CD4-positive, alpha-beta T cell treated with Interleukin-17A for 4 hours (primary cell): Measurements from ENCODE around the gene PVALB.

Experiments used
- DNase-seq: peaks from one replicate; pipeline ENCODE4 v3.0.0-alpha.2; 2020; ENCODE audit warnings: mixed read lengths

The PVALB gene

GRCh38 chr22:36811094-36811800 lies 5.6 kb downstream of the PVALB start:
- DNase-seq: no peak

GRCh38 chr22:36809351-36809750 lies 7.5 kb downstream of the PVALB start:
- no peak for DNase-seq

DNA sequence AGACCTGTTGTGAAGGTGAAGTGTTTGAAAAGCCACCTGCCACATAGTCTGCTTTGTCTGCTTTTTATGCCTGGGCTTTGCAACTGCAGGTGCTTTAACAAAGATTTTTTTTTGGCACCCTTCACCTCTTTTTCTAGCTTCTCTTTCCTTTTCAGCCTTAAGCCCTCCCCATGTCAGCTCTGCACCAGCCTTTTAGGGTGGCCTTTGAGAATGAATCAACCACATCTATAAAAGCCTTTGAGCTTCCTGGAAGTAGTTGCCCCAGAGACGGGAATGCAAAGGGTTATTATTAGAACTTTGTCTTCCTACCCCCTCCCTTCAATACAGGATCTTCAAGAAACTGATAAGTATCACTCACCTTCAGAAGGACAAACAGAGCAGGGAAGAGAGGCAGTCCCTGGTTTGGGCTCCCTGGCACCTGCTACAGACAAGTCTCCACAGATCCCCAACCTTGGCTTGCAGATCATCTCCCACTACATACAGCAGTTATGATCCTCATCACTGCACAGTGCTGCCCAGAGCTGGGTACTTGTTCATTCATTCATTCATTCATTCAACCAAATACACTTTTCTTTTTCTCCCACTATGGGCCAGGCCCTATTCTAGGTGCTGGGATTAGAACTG lies 8.0 kb downstream of the PVALB start:
- no peak for DNase-seq

- DNase-seq: no peak
Measured at GRCh38 chr22:36807627-36808026, 9.2 kb downstream of the PVALB start.

DNA sequence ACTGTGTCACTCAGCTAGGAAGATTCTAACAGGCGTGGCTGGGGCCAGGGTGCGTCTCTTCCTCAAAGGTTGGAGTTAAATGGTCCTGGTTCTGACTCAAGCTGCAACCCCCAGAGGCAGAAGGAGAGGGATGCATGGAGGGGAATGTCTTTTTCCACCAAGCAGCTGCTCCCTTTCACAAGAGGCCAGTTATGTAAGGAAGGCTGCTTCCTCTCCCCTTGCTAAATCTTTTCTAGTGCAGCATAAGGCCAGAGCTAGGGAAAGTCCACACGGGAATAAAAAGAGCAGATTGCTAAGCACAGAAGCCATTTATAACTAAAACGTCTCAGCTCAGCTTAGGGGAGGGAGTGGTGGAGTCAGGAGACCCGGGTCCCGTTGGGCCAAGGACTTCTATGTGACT lies 10.0 kb downstream of the PVALB start:
- DNase-seq: no peak

GRCh38 chr22:36803358-36803757 lies 13.5 kb downstream of the PVALB start:
- DNase-seq: no peak

DNA sequence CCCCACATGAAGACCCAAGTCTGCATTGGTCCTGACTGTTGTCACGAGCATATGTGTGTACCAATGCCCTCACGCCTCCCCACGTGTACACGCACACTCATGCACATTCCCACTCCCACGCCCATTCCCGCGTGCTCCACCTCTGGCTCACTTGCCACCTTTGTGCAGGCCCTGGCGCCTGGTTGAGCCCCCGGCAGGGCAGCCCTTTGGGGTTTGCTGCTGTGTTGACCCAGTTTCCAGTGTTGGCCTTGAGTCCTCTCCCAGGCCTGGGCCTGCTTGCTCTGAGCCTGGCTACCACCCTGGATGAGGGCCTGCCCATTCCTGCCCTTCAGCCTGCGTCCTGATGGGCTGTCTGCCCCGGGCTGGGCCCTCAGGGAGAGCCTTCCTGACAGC lies 18.2 kb downstream of the PVALB start:
- DNase-seq: no peak

DNA sequence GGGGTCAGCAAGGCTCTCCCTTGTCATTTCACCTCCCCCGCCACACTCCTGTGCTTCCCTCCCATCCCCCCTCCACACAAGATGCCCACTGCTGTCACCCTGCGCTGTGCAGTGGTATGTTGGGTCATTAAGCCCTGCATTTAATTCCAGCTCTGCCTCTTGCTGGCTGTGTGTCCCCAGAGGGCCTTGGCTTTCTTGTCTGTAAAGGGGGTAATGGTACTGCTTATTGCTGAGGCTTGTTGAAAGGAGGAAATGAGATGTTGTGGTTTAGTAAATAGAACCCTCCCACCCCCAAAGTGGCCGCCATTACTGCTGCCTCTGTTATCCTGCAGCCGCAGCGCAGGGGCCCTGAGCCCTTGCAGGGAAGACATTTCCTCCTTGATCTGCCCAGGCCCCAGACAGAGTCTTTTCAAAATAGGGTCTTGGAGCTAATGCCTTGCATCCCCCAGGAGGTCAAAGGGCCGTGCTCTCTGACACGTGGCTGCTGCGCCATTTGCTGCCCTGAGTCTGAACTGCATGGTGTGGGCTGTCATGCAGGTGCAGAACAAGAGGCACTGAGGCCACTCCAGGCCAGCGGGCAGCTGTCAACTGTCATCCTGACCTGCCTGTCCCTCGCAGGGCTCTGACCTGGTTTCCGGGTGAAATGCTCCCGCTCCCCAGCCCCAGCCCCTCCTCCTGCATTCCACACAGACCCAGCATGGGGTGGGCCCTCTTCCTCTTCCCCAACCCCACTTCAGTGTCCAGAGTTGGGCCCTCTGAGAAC lies 18.7 kb downstream of the PVALB start:
- no peak for DNase-seq

DNA sequence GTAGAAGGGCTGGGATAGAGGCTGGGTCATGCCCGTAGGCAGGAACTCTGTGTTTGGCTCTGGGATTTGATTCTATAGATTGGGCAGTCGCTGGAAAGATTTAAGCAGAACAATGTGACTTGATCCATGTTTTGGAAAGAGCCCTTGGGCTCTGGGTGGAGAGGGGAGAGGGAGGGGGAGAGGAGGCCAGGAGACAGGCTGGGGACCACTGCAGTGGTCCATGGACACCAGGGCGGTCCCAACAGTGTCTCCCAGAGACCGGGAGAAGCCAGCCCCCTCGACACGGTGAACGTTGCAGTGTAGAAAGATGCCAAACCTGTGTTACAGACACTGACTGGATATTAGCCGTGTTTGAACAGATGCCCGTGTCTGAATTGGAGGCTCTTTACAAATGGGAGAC lies 19.5 kb downstream of the PVALB start:
- no peak for DNase-seq

DNA sequence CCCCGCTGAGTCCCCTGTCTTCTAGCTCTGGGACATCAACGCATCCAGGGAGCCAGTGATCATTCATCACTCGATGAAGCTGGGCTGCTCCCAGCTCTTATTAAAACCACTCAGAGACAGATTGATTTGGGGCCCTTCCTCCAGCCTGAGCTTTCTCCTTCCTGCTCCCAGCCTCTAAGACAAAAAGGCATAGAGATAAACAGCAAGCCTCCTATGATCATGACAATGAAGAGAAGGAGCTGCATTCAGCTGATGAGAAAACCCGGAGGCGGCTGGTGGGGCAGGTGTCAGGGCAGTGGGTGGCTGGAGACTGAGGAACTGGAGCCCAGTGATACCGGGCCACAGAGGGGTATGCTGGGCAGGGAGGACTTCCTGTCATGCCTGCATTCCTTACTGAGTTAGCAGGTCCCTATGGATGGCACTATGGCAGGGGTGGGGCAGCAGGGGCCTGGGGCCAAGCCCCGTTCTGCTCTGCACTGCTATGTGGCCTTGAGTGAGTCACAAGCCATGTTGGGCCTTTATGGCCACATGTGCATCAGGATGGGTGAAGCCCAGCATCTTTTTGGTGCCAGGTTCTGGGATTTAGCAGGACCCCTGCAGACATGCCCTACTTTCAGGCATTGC lies 20.2 kb downstream of the PVALB start:
- no peak for DNase-seq

DNA sequence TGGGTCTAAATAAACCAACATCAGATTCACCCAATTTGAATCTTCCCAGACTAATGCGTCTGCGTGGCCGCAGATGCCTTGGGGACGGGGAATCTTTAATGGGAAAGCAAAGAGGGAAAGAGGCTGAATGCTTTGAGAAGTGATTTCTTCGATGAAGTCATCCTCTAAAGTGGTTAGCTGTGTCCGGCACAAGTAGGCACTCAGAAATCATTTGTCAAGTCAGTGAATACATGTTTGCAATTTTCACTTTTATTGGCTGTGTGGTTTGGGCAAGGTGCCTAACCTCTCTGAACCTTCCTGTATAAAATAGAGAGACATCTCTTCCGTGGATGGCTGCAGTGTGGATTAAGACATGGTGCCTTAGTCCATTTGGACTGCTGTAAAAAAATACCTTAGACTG lies 21.2 kb downstream of the PVALB start:
- DNase-seq: no peak

- no peak for DNase-seq
Measured at GRCh38 chr22:36790648-36791047, 26.2 kb downstream of the PVALB start.

DNA sequence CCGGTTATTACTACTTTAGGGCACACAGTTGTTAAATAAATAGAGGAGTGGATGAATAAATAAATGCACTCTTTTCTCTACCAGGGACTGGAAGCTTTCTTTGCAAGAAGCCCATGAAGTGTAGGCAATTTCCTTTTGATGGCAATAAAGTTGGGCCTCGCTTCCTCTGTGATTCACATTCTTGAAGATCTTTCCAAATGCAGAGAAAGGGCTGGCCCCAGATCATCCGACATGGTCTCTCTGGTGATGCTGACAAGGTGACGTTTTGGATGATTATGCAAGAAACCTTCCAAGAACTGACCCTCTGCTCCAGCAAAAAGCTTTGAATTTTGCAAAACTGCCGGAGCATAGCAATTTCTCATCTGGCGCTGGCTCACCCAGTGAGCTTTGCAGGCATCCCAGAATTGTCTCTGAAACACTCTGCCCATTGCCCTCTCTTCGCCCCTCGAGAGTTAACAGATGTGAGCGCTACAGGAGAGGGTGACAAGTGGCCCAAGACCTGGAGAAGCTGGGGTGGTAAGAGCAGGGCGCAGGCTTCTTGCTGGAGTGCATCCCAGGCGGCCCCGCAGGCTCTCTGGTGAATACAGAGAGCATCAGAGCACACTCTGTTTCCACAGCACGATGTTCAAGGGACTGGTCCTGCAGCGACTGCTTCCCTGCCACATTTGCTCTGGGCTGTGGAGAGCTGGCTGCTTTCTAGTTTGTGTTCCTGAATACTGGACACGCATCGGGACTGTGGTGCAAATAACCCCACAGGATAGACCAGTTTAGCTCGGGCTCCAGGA lies 29.4 kb downstream of the PVALB start:
- DNase-seq: no peak

- DNase-seq: no peak
Measured at GRCh38 chr22:36783743-36784142, 33.1 kb downstream of the PVALB start.

DNA sequence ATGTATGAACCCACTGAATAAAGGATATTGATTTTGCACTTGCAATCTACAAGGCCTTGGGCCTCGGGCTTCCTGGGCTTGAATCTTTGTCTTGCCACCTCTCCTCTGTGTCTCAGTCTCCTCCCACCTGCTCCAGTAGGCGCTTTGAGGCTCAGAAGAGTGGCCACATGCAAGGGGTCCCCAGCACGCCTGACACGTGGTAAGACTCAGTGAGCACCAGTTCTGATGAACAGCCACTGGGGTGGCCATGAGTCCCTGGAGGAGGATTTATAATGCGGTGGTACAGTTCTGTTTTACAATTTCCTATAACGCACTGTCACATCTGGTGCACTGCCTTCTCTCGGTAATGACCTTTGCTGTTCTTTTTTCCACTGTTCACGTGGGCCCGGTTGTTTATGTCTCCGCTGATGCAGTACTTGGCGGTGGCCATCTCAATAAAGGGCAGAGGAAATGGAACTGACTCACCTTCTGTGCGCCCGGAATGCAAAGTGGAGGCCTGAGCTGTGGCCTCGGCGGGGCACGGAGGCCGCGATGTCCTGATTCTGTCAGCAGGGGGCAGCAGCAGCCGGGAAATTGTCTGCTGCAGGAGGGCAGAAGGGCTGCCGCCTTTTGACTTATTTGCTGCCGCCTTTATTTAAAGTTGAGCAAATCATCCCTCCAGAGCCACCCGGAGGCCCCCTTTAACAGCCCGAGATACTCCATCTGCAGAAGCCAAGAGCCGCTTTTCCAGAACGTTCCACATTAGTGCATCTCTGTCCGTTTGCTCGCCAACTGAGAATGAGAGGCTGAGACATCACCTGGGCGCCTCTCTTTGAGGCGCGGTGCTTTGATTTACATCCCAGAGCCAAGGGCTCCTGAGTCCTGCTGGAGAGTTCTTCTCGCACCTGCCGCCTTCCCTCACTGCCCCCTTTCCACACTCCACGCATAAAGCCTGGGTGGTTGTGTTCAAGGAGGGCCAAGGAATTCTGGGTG lies 34.9 kb downstream of the PVALB start:
- peak; percentile 93 for DNase-seq

- no peak for DNase-seq
Measured at GRCh38 chr22:36778020-36778419, 38.8 kb downstream of the PVALB start.

DNA sequence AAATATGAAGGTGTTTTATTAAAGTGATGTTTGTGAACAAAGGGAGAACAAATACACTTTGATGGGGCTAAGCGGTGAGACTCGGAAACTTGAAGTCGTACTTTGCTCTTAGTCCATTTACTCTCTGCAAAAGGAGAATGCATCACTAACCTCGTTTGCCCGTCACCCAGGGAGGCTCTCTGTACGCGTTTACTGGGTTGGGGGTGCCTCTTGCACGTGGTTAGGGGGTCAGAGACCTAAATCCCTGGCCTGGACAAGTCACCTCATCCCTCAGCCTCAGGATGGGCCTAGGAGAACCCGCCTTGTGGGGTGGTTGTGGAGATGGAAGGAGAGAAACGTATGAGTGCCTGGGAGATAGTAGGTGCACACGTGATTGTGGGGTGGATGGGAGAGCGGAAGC lies 40.1 kb downstream of the PVALB start:
- no peak for DNase-seq

DNA sequence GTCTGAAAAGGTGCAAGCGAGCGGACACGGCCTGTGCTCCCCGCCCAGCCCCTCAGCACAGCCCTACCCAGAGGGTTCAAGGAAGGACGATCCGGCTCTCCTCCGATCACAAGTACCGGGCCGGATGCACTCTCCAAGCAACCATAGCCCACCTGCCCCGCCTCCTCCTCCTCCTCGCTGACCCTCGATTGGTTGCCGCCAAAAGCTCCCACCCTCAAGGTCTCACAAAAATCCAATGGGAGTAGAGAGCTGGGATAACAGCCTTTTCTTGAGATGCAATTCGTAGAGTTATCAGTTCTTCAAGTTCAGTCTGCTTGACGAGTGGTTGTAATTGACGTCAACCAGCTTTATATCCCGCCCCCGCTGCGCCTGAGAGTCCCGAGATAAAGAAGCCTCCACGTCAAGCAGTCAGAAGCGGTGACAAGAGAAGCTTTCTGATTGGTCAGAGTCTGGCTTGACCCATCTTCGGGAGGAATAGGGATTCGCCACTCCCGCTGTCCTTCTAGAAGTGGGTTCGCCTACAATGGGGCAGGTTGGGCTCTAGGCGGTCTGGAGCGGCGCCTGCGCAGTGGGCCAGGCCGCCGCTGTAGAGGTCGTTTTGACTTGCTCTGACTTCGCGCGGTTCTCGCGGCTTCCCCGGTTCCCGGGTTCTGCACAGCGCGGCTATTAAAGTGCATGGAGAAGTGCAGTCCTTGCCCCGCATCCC lies 40.7 kb downstream of the PVALB start, which contains the start of gene IFT27:
TSS of gene IFT27 (minus strand) at position 156 of the 706 bp plus-strand sequence. CDS start 412 bp downstream, outside the sequence.
- DNase-seq: peak; percentile 95

DNA sequence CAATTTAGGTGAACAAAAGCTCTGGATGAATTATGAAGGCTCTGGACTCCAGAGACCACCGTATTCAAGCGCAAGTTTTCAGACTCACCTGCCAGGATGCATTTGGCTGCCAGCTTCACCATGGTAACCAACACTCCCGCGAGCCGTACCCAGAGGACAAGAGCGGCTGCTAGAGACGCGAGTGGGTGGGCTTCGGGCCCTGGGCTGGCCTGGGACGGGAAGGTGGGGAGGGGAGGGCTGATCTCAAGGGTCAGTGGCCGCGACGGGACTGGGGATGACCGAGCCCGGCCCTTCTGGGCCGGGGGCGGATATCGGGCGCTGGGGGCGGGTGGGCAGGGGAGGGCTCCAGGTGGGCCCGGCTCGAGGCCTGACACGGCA lies 41.3 kb downstream of the PVALB start:
- DNase-seq: peak; percentile 54

DNA sequence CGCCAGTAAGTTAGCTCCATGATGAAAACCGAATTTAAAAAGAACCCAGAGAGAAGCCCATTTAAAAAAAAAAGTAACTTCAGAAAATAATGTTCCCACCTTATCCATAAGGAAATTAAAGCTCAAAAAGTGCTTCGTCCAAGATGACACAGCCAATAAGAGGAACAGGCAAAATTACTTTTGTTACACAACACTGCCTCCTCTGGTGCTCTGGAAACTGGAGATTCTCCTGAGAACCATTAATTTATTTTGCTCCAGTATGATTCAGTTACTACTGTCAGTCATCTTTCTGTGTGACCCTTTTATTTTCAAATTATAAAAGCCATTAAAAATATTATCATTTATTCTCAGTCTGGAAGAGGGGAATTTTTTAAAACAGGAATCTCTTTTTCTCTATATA lies 42.9 kb downstream of the PVALB start:
- DNase-seq: no peak

DNA sequence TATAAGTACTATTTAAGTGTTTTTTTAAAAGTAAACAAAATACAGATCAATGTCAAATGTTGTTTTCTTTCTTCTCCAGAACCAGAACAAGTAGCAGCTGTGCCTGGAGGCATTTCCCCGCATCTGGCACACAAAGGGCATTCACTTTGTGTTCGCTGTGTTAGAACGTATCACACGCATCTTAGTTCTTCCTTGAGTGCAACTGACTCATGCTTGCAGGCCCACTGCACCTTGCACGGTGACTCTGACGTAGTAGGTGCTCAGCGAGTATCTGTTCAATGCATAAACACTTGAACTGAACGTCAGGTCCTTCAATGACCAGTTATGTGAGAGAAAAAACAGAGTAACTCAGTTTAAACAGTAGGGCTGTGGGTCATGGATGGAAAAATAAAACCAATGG lies 44.4 kb downstream of the PVALB start:
- no peak for DNase-seq
